ACC112 (cell line): ENCODE measurements around the gene AKAP6.
A peak's percentile ranks its signal among the peaks of the same experiment; 100 is the strongest.

Source experiments
- H2AFZ ChIP-seq: fragments of 200-600 bp; sonication (generic); one replicate; pipeline ENCODE4 v1.6.0; 2017; ENCODE audit warnings: antibody characterized with exemption, low read length; ENCODE audit not compliant: unreplicated experiment
- H3K27ac ChIP-seq: fragments of 200-600 bp; sonication (generic); 2 replicates; pipeline ENCODE4 v1.5.1; 2014; ENCODE audit warnings: low read depth, mild to moderate bottlenecking, antibody characterized with exemption, low read length, moderate library complexity
- H3K27me3 ChIP-seq: fragments of 200-600 bp; sonication (generic); 2 replicates; pipeline ENCODE4 v1.6.1; 2014; ENCODE audit warnings: mild to moderate bottlenecking, antibody characterized with exemption, low read length, moderate library complexity, mixed read lengths; ENCODE audit not compliant: insufficient read depth
- H3K36me3 ChIP-seq: fragments of 200-600 bp; sonication (generic); 2 replicates; pipeline ENCODE4 v1.6.1; 2016; ENCODE audit warnings: mild to moderate bottlenecking, antibody characterized with exemption, low read length, moderate library complexity, mixed read lengths; ENCODE audit not compliant: insufficient read depth
- H3K4me1 ChIP-seq: fragments of 200-600 bp; sonication (generic); one replicate; pipeline ENCODE4 v1.6.1; 2016; ENCODE audit warnings: low read length, mixed read lengths; ENCODE audit not compliant: insufficient read depth, unreplicated experiment, control insufficient read depth
- H3K4me3 ChIP-seq: fragments of 200-600 bp; sonication (generic); 2 replicates; pipeline ENCODE4 v1.5.1; 2014; ENCODE audit warnings: mild to moderate bottlenecking, low read depth, low read length
- H3K79me2 ChIP-seq: fragments of 200-600 bp; sonication (generic); one replicate; pipeline ENCODE4 v1.6.0; 2016; ENCODE audit warnings: low read length; ENCODE audit not compliant: control insufficient read depth, unreplicated experiment, insufficient read depth

AKAP6 gene

GRCh38 chr14:32682214-32682613 is 353.1 kb downstream of the AKAP6 start:
- Histone ChIP-seq H3K4me3 (no peak overlapping the region), H3K27me3 (no peaks in the 10 kb centered on the region), H3K79me2 (no peaks in the 10 kb centered on the region), H3K27ac (no peak overlapping the region), H3K36me3 (no peaks in the 10 kb centered on the region), H2AFZ (no peak overlapping the region), H3K4me1 (no peaks in the 10 kb centered on the region)

- Histone ChIP-seq H3K27ac (no peak overlapping the region), H2AFZ (no peak overlapping the region)
Observed at GRCh38 chr14:32683679-32684078, 354.6 kb downstream of the AKAP6 start.

GRCh38 chr14:32688941-32689340 is 359.8 kb downstream of the AKAP6 start:
- Histone ChIP-seq H3K27ac (no peak overlapping the region), H2AFZ (no peak overlapping the region), H3K4me1 (peaks cover 18% of the 10 kb centered on the region), H3K27me3 (no peaks in the 10 kb centered on the region), H3K36me3 (no peaks in the 10 kb centered on the region), H3K79me2 (no peaks in the 10 kb centered on the region), H3K4me3 (no peak overlapping the region)

More at GRCh38 chr14:32683679-32684078, 354.6 kb downstream of the AKAP6 start:
- Histone ChIP-seq H3K4me1 (no peaks in the 10 kb centered on the region), H3K27me3 (no peaks in the 10 kb centered on the region), H3K79me2 (no peaks in the 10 kb centered on the region), H3K36me3 (no peaks in the 10 kb centered on the region), H3K4me3 (no peak overlapping the region)

- Histone ChIP-seq H3K4me1 (peaks cover 34% of the 10 kb centered on the region), H3K79me2 (no peaks in the 10 kb centered on the region), H3K27ac (peak overlapping the region; percentile 68), H3K4me3 (no peak overlapping the region), H2AFZ (no peak overlapping the region), H3K27me3 (no peaks in the 10 kb centered on the region), H3K36me3 (no peaks in the 10 kb centered on the region)
Observed at GRCh38 chr14:32692441-32692840, 363.3 kb downstream of the AKAP6 start.

GRCh38 chr14:32693114-32693513 is 364.0 kb downstream of the AKAP6 start:
- Histone ChIP-seq H3K4me3 (peak overlapping the region; percentile 28), H3K4me1 (peaks cover 41% of the 10 kb centered on the region), H3K27me3 (no peaks in the 10 kb centered on the region), H3K36me3 (no peaks in the 10 kb centered on the region), H3K27ac (peak overlapping the region; percentile 68), H2AFZ (peak overlapping the region; percentile 63), H3K79me2 (no peaks in the 10 kb centered on the region)

GRCh38 chr14:32694795-32695449 is 365.8 kb downstream of the AKAP6 start:
- Histone ChIP-seq H3K27ac (no peak overlapping the region), H2AFZ (no peak overlapping the region), H3K36me3 (no peaks in the 10 kb centered on the region), H3K27me3 (no peaks in the 10 kb centered on the region), H3K4me1 (peaks cover 52% of the 10 kb centered on the region), H3K4me3 (no peak overlapping the region), H3K79me2 (no peaks in the 10 kb centered on the region)

GRCh38 chr14:32696325-32697091 is 367.4 kb downstream of the AKAP6 start:
- H3K36me3 ChIP-seq = no peaks in the 10 kb centered on the region
- H3K27ac ChIP-seq = no peak overlapping the region; the same call in 1 of the 2 replicates
- peak overlapping the region; percentile 30 for H2AFZ ChIP-seq
- peaks cover 52% of the 10 kb centered on the region for H3K4me1 ChIP-seq
- no peaks in the 10 kb centered on the region for H3K79me2 ChIP-seq
- no peaks in the 10 kb centered on the region for H3K27me3 ChIP-seq
- H3K4me3 ChIP-seq = no peak overlapping the region

GRCh38 chr14:32697114-32697513 is 368.0 kb downstream of the AKAP6 start:
- peak overlapping the region; percentile 24; the same call in 1 of the 2 replicates for H3K4me3 ChIP-seq
- H2AFZ ChIP-seq = peak overlapping the region; percentile 30
- peak overlapping the region; percentile 36; the same call in 1 of the 2 replicates for H3K27ac ChIP-seq

GRCh38 chr14:32697704-32698103 is 368.6 kb downstream of the AKAP6 start:
- Histone ChIP-seq H3K4me1 (peaks cover 53% of the 10 kb centered on the region), H3K27ac (peak overlapping the region; percentile 36; the same call in 1 of the 2 replicates), H2AFZ (peak overlapping the region; percentile 35), H3K27me3 (no peaks in the 10 kb centered on the region), H3K36me3 (no peaks in the 10 kb centered on the region), H3K79me2 (no peaks in the 10 kb centered on the region), H3K4me3 (peak overlapping the region; percentile 24; the same call in 1 of the 2 replicates)

More at GRCh38 chr14:32697114-32697513, 368.0 kb downstream of the AKAP6 start:
- peaks cover 53% of the 10 kb centered on the region for H3K4me1 ChIP-seq
- no peaks in the 10 kb centered on the region for H3K27me3 ChIP-seq
- no peaks in the 10 kb centered on the region for H3K36me3 ChIP-seq
- H3K79me2 ChIP-seq = no peaks in the 10 kb centered on the region

- Histone ChIP-seq H3K4me1 (peaks cover 43% of the 10 kb centered on the region), H3K27me3 (no peaks in the 10 kb centered on the region), H2AFZ (no peak overlapping the region), H3K4me3 (no peak overlapping the region), H3K27ac (no peak overlapping the region), H3K79me2 (no peaks in the 10 kb centered on the region), H3K36me3 (no peaks in the 10 kb centered on the region)
Observed at GRCh38 chr14:32698831-32699230, 369.7 kb downstream of the AKAP6 start.

- H2AFZ ChIP-seq = no peak overlapping the region
- H3K27ac ChIP-seq = no peak overlapping the region
- no peaks in the 10 kb centered on the region for H3K36me3 ChIP-seq
- H3K27me3 ChIP-seq = no peaks in the 10 kb centered on the region
- H3K4me3 ChIP-seq = no peak overlapping the region
- no peaks in the 10 kb centered on the region for H3K79me2 ChIP-seq
- peaks cover 35% of the 10 kb centered on the region for H3K4me1 ChIP-seq
Observed at GRCh38 chr14:32701475-32701874, 372.4 kb downstream of the AKAP6 start.
